Fibroblast of skin of right quadriceps (primary cell): ENCODE data around the gene ARHGAP45.

ENCODE experiments used
- DNase-seq: peaks from one replicate; pipeline ENCODE4 v3.0.0-alpha.2; 2013

Gene ARHGAP45

GRCh38 chr19:1073063-1073955 is 6.3 kb downstream of the ARHGAP45 start:
- no peak for DNase-seq

DNA sequence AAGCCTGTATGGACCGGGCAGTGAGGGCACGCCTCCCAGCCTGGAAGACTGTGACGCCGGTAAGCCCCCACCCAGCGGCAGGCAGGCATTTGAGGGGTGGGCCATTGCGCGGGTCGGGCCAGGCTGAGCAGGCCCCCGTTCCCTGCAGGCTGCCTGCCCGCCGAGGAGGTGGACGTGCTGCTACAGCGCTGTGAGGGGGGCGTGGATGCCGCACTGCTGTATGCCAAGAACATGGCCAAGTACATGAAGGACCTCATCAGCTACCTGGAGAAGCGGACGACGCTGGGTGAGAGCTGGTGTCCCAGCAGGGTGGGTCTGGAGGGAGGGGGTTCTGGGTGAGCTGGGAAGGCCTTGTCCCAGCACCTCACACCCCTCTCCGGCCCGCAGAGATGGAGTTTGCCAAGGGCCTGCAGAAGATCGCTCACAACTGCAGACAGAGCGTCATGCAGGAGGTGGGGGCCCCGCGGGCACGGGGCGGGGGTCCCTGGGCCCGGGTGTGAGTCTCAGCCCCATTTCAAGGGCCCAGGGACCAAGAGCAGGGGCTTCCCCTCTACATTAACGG is 7.1 kb downstream of the ARHGAP45 start:
- no peak for DNase-seq

- DNase-seq = no peak
These were observed 7.7 kb downstream of the ARHGAP45 start for GRCh38 chr19:1074544-1075283.

GRCh38 chr19:1076046-1076386 is 9.0 kb downstream of the ARHGAP45 start:
- no peak for DNase-seq

DNA sequence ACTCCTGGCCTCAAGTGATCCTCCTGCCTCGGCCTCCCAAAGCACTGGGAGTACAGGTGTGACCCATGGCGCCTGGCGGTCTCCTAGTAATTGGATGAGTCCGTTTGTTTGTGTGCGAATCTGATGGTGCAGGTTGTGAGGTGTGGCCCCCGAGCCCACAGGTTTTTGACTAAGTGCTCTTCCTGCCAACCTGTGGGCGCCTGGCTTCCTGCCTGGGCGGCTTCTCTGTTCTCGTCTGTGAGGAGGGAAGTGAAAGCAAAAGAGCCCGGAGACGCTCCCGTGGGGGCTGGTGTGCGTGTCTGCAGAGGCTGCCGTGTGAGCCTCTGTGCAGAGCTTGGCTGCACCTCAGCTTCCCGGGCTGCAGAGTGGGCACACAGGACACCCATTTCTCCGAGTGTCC is 10.0 kb downstream of the ARHGAP45 start:
- DNase-seq = no peak

- no peak for DNase-seq
These were observed 12.7 kb downstream of the ARHGAP45 start for GRCh38 chr19:1079566-1080111.

DNA sequence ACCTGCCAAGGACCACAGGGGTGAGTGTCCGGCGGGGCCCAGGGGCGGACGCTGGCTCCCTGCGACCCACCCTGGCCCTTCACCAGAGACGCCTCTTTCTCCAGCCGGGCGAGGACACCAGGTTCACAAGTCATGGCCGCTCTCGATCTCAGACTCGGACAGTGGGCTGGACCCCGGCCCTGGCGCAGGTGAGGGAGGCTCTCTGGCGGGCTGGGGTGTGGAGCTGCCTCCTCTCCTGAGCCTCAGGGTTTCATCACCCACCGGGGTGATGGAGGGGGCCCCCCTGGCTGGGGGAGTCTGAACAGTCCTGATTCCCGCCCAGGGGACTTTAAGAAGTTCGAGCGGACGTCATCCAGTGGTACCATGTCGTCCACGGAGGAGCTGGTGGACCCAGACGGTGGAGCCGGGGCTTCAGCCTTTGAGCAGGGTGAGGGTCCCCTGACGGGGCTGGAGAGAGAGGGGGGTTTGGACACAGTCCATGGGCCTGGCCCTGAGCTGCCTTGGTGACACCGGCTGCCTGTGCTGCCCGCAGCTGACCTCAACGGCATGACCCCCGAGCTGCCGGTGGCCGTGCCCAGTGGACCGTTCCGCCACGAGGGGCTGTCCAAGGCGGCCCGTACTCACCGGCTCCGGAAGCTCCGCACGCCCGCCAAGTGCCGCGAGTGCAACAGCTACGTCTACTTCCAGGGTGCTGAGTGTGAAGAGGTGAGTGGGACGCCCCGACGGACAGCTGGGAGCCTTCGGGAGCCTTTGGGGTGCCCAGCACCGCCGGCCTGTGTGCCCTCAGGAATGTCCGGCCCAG is 13.6 kb downstream of the ARHGAP45 start:
- DNase-seq = no peak

GRCh38 chr19:1081301-1082164 is 14.6 kb downstream of the ARHGAP45 start:
- DNase-seq = no peak

DNA sequence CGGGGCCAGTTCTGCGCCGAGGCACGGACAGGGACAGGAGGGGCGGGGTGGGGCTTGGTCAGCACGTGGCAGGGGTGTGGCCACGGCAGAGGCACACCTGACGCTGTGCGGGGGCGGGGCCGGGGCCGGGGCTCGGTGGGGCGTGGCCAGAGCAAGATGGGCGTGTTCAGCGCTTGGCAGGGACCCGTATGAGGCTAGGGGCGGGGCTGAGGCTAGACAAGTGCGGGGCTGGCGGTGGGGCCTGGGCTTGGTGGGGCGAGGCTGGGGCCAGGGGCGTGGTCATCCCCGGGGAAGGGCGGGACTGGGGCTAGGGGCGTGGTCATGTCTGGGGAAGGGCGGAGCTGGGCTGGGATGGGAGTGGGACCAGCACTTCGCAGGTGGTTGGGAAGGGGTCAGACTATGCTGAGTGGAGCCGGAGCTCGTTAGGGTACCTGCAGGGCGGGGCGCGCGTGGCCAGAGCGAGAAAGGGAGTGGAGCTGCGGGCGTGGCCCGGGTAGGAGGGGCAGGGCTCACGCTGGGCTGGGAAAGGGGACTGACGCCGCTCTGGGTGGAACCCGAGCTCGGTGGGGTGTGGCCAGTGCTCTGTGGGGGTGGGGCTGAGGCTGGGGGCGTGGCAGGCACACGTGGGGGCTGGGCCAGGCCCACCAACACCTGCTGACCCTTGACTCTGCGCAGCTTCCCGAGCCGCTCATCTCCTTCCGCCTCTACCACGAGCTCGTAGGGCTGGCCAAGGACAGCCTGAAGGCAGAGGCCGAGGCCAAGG is 15.4 kb downstream of the ARHGAP45 start:
- no peak for DNase-seq

DNA sequence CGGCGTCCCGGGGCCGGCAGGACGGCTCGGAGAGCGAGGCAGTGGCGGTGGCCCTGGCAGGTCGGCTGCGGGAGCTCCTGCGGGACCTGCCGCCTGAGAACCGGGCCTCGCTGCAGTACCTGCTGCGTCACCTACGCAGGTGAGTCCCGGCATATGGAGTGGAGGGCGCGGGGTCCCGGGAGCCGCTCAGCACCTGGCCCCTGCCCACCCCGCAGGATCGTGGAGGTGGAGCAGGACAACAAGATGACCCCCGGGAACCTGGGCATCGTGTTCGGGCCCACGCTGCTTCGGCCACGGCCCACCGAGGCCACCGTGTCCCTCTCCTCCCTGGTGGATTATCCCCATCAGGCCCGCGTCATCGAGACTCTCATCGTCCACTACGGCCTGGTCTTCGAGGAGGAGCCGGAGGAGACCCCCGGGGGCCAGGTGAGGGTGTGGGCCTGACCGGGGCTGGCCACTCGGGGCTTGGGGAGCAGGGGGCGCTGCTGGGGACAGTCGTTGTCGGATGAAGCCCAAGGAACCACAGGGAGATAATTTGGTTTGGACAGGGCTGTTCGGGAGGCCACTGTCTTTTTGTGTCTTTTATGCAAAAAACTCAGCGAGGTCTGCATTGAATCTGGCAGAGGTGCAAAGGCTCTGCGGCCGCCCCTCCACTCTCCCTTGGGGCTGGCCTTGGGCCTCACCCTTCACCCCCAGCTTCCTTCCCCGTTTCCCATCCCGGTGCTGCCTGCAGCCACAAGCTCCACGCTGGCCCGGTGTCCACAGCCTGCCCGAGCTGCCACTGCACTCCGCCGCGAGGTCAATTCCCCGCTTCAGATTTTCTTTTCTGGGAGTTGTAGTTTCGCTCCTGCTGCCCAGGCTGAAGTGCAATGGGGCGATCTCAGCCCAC is 16.2 kb downstream of the ARHGAP45 start:
- no peak for DNase-seq

GRCh38 chr19:1084024-1084868 is 17.3 kb downstream of the ARHGAP45 start:
- DNase-seq = no peak

- DNase-seq = no peak
These were observed 18.2 kb downstream of the ARHGAP45 start for GRCh38 chr19:1085053-1085658.

DNA sequence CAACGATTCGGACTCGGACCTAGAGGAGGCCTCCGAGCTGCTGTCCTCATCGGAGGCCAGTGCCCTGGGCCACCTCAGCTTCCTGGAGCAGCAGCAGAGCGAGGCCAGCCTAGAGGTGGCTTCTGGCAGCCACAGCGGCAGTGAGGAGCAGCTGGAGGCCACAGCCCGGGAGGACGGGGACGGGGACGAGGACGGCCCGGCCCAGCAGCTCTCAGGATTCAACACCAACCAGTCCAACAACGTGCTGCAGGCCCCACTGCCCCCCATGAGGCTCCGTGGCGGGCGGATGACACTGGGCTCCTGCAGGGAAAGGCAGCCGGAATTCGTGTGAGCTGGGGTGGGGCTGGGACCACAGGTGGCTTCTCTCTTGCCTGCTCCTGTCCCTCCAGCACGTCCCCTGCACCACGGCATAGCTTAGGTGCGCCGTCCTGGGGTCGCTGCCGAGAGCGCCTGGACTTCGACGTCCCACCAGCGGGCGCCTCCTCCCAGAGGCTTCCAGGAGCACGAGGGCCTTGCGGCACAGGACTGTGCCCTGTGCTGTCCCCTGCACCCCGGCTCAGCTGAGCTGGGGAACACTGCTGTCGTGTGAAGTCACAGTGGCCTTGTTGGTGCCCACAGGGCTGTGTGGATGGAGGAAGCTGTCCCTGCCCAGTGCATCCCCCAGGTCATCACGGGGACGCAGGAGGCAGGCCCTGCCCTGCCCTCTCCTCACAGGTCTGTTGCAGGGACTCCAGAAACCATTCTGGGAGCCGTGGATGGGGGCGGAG is 18.9 kb downstream of the ARHGAP45 start:
- DNase-seq = no peak

DNA sequence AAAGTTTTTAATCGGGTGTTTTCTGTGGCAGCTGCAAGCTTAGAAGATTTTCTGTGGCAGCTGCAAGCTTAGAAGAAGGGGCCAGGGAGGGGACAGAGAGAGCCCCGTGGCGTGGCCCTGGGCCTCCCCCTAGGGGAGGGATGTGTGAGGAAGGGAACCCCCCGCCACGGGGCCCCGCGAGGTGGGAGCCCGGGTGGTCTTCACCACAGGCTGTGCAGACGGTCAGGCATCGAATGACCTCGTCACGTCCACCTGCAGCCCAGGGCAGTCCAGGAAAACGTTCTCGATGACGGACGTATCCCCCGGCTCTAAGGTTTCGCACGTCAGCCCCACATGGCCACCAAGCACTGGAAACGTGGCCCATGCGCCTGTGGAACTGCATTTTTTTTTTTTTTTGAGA is 19.6 kb downstream of the ARHGAP45 start:
- DNase-seq = no peak

DNA sequence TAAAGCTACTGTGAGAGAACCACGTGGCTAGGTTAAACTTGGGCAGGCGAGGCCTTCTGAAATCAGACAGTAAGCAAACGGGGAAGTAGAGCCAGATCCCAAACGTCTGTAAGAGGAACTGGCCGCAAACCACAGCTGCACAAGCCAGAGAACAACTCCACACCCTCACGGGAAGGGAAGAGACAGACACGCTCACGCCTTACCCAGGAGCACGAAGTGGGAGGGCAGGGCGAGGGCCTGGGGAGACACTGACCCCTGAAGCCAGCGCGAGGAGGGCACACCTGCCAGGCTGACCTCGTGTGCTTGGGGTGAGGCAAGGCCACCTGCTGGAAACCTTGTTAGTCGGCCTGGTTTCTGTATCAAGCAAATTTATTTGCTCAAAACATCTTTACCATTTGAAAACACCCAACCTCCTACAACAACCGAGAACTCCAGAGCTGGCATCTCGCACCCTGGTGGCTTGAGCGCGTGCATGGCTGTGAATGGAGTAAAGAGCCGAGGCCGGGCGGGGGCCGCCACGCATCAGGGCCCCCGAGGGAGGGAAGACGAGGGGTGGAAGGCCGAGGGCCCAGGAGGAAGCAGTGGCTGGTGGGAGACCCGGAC is 20.9 kb downstream of the ARHGAP45 start:
- no peak for DNase-seq

- no peak for DNase-seq
These were observed 21.5 kb downstream of the ARHGAP45 start for GRCh38 chr19:1088416-1089010.
